HUDEP-2 (cell line): ENCODE results near the gene MYO18A.

Experiments used
- DNase-seq, 76 experiments: peaks; one replicate each; lab custom pipeline; 2025; ENCODE audit not compliant: unreplicated experiment in 76 of 76; lab: John Stamatoyannopoulos, UW

The MYO18A gene

DNA sequence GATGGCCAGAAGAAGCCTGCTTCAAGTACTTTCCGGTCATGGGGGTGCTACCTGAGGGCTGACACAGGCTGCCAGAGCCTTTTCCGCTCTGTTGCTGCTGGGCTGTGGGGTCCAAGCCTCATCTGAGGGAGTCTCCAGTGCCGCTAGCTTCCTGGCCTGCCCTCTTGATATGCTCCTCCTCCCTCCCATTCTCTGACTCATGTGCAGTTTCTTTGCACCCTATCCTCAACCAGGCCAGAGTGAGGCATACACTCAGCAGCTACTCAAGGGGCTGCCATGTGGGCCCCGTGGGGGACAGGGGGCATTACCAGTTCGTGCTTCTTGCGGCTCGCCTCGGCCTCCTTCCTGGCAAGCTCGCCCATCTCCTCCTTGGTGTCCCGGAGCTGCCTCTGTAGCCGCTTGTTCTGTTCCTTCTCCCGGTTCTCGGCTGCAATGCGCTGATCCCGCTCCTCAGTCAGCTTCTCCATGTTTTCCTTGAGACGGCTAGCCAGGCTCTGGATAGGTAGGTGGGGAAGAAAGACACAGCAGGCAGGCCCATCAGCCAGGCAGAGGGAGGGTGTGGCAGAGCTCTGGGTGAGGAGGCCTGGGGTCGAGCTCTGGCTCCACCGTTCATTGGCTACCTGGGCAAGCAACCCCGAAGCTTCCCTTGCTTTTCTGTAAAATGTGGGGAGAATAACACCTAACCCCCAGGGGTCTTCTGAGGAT lies 93.4 kb downstream of the MYO18A start:
- DNase-seq, result no peak

DNA sequence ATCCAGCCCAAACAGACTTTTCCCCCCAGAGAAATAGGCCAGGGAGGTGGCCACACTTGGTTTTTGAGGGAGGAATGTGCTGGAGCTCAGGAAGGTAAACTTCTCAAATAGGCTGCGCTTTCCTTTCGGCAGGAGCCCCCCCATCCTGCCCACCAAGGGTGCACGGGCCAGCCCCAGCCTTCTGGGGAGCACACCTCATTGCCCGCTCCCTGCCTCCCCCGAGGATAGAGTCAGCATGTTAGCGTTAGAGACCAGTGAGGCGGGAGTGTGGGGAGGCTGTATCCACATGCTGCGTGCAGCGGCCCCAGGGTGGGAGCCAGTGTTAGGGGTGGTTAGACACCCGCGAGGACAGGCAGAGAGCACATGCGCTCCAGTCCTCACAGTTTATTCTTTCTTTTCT lies 95.0 kb downstream of the MYO18A start:
- no peak for DNase-seq

DNA sequence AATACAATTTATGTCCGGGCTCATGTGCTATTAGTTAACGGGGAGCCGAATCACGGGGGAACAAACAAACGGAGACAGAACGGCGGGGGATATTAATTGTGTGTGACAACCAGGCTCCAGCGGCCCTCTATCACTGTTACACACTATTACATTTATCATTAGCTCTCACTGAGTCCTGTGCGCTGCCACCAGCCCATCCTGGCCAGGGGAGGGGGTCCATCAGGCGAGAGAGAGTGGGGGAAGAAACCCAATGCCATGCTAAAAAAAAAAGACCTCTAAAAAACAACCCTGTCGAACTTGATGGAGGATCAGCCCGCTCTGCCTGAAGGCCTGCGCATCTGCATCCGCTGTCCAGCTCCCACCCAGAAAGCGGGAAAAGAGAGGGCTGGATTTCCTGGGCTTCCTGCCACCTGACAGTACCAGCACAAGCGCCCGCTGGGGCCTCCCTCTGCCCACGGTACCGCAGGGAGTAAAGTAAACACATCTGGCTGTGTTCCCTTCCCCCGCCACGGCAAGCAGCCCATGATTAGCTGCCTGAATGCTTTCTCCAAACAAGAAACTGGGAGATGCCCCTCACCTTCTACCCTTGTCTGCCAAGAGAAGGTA lies 95.6 kb downstream of the MYO18A start:
- no peak for DNase-seq

DNA sequence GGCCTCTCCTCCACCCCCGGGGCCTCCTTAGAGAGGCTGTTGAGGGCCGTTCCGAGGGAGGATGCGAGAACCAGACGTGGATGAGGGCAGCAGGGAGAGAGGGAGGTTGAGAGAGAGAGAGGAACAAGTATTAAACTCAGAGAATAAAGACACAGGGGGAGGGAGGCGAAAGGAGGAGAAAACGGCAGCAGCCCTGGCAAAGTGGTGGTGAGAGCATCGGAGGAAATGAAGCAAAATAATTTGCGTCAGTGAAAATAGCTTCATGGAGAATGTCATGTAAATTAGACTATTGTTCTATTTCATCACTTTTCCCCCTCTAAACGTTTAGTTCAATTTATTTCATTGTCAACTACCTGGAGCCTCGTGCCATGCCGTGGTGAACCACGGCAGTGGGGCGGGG lies 99.2 kb downstream of the MYO18A start:
- no peak for DNase-seq

DNA sequence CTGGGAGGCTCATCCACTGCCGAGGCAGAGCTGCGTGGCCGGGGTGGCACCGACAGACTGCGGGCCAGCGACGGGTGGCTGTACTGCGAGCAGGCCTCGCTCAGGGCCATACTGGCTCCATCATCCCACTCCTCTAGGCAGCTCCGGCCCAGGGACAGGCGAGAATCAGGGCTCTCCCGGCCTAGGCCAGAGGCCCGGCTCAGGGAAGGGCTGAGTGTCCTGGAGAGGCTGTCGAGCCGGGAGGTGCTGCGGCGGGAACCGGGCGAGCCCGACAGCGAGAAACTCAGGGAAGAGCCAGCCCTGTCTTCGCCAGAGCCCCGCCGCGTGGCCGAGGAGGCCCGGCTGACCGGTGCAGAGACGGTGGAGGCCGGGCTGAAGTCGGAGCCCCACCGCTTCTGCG lies 99.9 kb downstream of the MYO18A start:
- DNase-seq, result no peak

DNA sequence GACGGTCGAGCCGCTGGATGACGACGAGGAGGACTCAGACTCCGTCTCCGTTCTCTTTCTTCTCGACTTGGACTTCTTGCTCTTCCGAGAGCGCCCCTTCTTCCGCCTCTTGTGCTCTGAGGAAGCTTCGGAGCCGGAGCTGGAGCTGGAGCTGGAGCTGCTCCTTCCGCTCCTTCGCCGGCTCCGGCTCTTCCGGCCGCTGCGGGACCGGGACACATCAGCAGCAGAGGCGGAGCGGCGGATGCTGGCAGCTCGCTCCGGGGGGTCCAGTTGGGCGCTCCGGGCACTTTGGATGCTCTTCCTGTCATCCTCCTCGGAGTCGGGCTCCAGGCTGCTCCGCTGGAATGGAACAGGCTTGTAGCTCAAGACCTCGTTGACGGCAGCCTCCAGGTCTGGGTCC lies 100.3 kb downstream of the MYO18A start:
- no peak for DNase-seq

DNA sequence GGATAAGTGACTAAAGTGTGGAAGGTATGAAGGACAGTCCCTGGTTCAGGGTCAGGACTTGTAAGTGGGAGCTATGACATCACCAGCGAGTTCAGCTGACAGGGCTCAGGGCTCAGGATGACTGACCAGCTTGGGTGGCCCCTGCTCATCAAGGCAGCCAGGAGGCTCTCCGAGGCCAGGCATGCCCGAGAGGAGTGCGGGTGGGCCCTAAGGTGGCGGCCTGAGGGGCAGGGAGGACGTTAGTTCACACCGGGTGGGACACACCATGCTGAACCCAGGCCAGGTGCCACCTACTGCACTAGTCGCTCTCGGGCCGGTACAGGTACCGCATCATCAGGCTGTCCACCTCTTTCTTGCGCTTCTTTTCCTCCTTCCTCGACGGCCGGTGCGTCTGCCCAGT lies 100.8 kb downstream of the MYO18A start:
- no peak for DNase-seq

DNA sequence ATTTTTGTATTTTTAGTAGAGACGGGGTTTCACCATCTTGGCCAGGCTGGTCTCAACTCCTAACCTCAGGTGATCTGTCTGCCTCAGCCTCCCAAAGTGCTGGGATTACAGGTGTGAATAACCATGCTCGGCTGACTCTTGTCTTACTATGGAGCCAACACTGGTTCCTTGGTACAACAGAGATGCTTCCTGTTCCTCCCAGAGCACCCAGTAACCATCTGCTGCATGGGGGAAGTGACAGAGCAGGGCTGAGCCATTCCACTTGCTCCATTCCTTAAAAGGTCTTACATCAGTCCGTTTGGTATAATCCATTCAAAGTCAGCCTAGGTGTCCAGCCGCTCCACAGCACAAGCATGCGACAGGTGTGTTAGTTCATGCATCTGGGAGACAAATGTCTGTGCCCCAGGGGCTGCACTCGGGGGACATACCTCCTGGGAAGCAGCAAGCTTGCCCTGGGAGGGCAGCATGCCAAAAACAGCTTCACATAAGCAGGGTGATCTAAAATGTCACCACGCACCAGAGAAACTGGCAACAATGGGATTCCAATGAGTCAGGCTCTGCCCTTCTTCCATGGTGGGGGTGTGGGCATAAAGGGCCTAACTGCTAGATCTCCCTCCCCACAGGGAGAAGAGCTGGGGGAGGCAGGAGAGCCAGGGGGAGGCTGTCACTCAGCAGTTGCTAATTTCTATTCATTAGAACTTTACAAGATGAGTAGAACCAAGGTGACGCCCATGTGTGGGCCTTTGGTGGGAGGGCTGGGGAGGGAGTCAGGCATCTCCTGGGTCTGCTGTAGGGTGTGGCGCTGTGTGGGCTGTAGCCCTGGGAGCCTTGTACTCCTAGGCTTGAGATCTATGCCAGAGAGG lies 101.8 kb downstream of the MYO18A start:
- peak in 53 of 76 experiments; percentile 3 to 81 (median 45) for DNase-seq

DNA sequence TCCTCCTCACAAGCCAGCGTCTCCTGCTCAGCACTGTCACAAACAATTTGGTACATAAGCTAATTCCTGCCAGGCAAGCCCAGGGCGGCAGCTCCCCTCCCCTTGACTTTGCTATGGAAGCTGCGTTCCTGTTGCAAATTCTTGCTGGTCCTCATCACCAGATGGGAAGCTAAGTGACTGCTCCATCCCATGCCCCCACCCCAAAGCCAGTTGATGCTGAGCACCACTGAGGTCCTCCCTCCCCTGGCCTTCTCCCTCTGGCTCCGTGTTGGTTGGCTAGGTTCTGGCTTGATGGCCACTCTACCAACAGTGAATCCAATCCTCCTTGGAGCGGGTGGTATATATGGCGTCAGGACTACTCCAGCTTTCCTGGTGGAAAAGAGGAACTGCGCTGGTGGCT lies 102.9 kb downstream of the MYO18A start:
- DNase-seq, result no peak

DNA sequence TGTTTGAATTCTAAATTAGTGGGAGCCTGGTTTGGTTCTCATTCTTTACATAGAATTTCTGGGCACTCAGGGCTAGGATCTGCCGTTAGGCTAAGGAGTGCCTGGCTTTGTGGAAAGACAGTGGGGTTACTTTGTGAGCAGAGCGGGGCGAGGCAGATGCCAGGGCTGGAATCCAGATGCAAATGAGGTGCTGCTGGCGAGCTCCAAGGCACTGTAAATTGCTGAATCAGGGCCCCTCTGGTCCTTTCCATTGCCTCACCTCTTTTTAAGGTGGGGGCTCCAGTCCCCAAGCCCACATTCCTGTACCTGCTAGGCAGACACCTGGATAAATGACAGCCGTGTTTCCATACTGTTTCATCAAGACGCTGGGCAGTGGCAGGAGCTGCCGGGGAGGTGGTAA lies 103.5 kb downstream of the MYO18A start:
- DNase-seq, result no peak

DNA sequence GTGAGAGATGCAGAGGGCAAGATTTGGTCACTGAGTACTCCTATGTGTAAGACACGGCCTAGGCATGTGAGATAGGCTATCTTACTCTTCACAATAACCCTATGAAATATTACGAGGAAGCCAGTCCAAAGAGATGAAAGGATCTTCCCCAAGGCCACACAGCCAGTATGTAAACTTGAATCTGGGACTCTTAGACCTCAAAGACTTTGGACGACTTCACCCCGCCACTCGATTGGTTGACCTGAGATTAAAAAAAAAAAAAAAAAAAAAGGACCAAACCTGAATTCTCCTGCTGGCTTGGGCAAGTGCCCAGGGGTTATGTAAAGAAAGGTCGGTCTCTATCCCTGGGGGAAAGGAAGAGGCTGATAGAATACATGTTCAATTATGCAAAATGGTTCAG lies 104.1 kb downstream of the MYO18A start:
- no peak for DNase-seq

DNA sequence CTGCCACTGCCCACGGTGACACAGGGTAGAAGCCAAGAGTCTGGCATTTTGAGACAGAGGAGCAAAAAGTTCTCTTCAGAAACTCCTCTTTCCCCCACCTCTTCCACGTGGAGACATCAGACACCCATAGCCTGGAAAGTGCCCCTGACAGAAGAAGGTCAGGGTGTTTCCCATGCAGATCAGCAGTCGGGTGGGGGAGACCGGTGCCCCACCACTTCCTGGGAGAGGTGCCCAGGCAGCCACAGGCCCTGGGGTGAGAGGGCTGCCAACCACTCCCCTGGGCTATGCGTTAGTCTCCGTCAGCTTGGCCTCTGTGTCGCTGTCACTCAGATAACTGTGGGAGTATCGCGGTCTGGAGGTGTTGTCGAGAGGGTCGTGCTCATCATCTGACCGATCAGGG lies 105.7 kb downstream of the MYO18A start:
- DNase-seq, result no peak

DNA sequence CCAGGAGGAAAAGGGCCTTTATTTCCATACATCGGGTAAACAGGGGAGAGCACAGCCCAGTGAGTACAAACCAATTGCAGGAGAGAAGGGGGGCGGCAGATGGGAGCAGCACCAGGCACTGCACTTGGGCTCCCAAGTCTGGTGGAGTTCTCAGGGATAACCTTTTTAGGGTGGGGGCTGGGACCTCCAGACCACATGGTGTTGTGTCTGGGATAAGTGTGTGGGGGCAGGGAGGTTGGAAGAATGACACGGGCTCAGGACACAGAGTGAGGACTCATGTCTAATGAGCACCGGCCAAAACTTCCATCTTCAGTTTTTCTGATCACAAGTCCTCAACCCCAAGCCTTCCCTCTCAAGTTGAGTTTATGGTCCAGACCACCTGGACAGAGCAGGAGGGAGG lies 106.7 kb downstream of the MYO18A start:
- DNase-seq, result no peak

DNA sequence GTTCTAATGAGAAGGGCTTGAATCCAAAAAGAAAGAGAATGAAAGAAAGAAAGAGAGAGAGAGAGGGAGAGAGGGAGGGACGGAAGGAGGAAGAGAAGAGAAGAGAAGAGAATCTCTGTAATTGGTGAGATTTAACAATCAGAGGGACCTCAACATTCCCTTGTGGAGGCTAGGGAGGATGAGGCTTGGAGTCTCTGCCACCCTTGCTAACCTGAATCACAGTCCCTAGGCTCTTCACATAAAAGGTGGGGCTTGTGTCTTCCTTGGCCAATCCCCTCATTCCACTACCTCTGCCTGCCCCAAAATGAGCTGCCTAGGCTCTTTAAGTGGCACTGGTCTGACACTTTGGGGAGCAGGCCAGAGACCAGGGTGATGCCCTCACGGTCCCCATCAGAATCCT lies 107.2 kb downstream of the MYO18A start:
- DNase-seq, result no peak

DNA sequence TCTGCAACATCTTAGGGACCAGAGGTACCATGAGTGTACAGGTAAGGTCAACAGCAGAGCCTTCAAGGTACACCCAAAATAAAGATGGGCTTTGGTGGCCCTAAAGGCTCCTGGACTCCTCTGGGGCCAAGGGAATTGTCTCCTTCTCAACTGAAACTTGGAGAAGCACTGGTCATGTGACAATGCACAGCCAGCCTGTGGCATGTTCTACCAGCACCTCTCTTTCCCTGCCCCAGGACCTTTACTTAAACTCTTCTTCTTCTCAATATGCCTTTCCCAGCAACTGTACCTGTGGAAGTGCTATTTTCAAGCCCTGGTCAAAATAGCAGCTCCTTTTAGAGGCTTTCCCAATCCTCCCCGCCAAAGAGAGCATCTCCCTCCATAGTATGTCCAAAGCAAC lies 108.9 kb downstream of the MYO18A start:
- no peak for DNase-seq

DNA sequence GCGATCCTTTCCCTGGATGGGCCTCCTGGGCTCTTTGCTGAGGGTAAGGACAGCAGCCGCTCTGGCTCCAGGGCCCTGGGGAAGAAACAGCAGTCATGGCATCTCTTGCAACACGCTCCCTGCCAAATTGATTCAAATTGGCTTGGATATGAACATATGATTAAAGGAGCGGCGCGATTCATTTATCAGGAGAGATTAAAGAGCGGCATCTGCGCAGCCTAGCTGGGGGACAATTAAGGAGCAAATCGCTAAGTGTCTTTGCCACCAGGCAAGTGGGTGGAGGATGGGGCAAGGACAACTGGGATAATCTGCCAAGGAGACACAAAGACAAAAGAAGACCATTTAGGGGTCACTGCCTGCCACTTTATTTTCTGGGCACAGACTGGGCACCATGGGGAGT lies 109.4 kb downstream of the MYO18A start:
- DNase-seq, result no peak

DNA sequence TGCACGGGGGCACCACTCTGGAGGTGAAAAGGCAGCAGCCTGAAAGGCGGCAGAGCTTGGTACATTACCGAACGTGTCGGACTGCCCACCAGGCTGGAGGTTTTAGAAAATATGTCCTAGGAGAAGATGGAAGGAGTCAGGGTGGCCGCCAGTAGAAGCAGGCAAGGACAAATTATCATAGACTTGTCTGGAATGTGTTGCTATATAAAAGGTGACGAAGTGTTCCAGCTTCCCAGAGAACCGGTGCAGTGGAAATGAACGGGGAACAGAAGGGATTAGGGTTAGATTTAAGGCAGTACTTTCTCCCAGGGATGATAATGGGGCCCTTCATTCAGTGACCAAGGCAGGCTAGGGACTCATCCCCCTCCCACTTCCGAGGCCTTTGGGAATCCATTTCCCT lies 109.9 kb downstream of the MYO18A start:
- no peak for DNase-seq

DNA sequence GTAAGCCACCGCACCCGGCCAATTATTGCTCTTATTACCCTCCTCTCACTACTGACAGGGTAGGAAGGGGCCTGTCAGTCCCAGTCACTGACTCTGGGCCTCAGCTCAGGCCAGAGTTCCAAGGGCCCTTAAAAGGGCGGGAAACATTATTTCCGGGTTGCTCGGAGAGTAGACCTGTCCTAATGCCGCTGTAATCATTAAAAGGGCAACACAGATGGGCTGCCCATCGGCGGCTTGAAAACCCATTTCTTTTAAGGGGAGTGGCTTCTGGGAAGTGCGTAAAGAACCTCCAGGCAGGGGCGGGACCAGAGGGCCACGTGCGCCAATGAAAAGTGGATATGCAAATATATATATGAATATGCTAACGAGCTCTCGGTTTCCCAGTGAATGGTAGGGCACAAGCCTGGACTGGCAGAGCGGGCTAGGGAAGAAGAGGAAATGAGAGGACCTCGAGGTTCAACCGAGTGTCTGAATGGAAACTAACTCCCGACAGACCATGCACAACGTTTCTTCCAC lies 110.6 kb downstream of the MYO18A start:
- DNase-seq, result no peak

DNA sequence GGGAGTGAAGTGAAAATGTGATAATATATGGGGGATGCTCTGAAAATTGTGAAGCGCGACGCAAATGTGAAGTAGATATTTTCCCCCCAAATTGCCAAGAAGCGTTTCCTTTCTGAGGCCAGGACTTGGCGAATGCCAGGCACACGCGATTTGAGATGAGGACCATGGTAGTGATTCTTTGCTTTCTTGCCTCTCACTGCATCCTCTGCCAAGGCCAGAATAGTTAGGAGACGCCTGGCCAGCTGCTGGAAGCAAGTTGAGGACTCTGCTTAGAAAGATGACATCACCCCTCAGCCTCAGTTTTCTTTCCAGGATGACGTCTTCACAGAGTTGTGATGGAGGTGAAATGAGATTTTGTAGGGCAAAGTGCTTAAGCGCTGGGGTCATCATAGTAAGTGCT lies 111.4 kb downstream of the MYO18A start:
- DNase-seq, result no peak

DNA sequence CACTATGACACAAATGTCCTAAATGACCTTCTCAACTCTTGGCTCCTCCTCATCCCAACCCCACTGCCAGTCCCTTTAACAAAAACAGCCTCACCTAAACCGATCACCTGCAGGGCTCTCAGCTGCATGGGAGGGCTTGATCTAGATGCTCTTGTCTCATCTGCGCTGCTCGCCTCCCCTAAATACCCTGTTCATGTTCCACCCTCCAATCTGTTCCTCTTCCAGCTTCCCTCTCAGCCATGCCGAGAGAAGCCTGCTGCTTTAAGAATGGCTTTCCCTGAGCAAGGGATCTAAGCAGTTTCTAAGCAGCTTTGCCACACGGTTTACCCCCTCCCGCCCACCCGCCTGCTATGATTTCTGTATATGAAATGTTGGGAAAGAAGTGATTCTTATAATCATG lies 113.6 kb downstream of the MYO18A start:
- no peak for DNase-seq

DNA sequence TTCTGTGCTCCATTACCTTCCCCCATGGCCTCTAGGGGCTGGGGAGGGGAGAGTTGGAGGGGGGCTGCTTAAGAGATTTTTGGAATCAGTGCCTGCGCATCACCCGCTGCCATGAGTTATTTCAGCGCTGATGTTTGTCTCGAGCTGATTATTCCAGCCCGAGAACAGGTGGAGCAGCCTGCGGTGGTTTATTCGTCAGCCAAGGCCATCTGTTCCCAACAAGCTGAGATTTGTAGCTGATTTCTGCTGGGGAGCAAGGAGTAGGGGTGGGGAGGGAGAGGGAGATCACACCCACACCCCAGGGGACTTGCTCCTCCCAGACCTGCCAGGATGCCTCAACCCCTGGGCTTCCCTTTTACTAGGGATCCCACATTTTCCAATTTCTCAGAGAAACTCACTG lies 114.2 kb downstream of the MYO18A start:
- DNase-seq, result no peak

DNA sequence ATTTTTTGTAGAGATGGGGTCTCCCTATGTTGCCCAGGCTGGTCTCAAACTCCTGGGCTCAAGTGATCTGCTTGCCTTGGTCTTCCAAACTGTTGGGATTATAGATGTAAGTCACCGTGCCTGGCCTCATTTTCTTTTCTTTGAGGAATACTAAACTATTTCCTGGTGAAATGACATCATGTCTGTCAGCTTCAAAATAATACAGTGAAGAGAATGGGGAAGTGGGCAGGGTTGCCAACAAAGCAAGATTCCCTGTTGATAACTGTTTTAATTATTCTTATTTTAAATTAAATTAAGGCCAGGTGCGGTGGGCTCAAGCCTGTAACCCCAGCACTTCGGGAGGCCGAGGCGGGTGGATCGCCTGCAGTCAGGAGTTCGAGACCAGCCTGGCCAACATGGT lies 116.2 kb downstream of the MYO18A start:
- no peak for DNase-seq
